HEK293 (cell line): ENCODE measurements around the gene SPINT2.
A peak's percentile ranks its signal among the peaks of the same experiment; 100 is the strongest.

ENCODE experiments used
- BCL11B ChIP-seq: fragments of 450-650 bp; formaldehyde crosslinking; IDR thresholded peaks from 2 replicates; pipeline ENCODE4 v1.5.1; 2016; ENCODE audit warnings: low read depth, missing biosample characterization, missing genetic modification characterization
- CTCF ChIP-seq: fragments of 450-650 bp; formaldehyde crosslinking; IDR thresholded peaks from 2 replicates; pipeline ENCODE4 v1.5.1; 2016; ENCODE audit warnings: missing biosample characterization, missing genetic modification characterization
- EGR2 ChIP-seq: fragments of 450-650 bp; formaldehyde crosslinking; IDR thresholded peaks from 2 replicates; pipeline ENCODE4 v1.5.1; 2016; ENCODE audit warnings: low read depth, missing biosample characterization, missing genetic modification characterization
- GLI2 ChIP-seq: fragments of 450-650 bp; formaldehyde crosslinking; IDR thresholded peaks from 2 replicates; pipeline ENCODE4; 2017; ENCODE audit warnings: missing biosample characterization, missing genetic modification characterization, low read depth, borderline replicate concordance
- KLF7 ChIP-seq: fragments of 450-650 bp; formaldehyde crosslinking; IDR thresholded peaks from 2 replicates; pipeline ENCODE4 v1.5.1; 2016; ENCODE audit warnings: missing biosample characterization, missing genetic modification characterization, borderline replicate concordance
- MEIS1 ChIP-seq: sonication (generic); formaldehyde crosslinking; IDR thresholded peaks from 2 replicates; pipeline ENCODE4 v1.8.1; 2022; ENCODE audit warnings: missing genetic modification reagents, mild to moderate bottlenecking, borderline replicate concordance
- MZF1 ChIP-seq: fragments of 450-650 bp; formaldehyde crosslinking; IDR thresholded peaks from 2 replicates; pipeline ENCODE4 v1.5.1; 2017; ENCODE audit warnings: missing biosample characterization, missing genetic modification characterization, borderline replicate concordance
- OVOL3 ChIP-seq: fragments of 450-650 bp; formaldehyde crosslinking; IDR thresholded peaks from 2 replicates; pipeline ENCODE4 v1.5.1; 2016; ENCODE audit warnings: missing biosample characterization, missing genetic modification characterization
- SP3 ChIP-seq: fragments of 450-650 bp; formaldehyde crosslinking; IDR thresholded peaks from 2 replicates; pipeline ENCODE4 v1.5.1; 2016; ENCODE audit warnings: missing biosample characterization, missing genetic modification characterization
- ZBTB11 ChIP-seq: fragments of 450-650 bp; formaldehyde crosslinking; conservative IDR thresholded peaks from 2 replicates; pipeline ENCODE4 v1.5.1; 2016; ENCODE audit warnings: low read depth, missing biosample characterization, missing genetic modification characterization
- ZFP37 ChIP-seq: fragments of 450-650 bp; formaldehyde crosslinking; IDR thresholded peaks from 2 replicates; pipeline ENCODE4 v1.5.1; 2016; ENCODE audit warnings: missing biosample characterization, missing genetic modification characterization
- ZNF146 ChIP-seq: fragments of 450-650 bp; formaldehyde crosslinking; IDR thresholded peaks from 2 replicates; pipeline ENCODE4 v1.5.1; 2016; ENCODE audit warnings: missing biosample characterization, missing genetic modification characterization
- ZNF16 ChIP-seq: fragments of 450-650 bp; formaldehyde crosslinking; IDR thresholded peaks from 2 replicates; pipeline ENCODE4 v1.5.1; 2016; ENCODE audit warnings: low read depth, missing biosample characterization, missing genetic modification characterization
- ZNF26 ChIP-seq: fragments of 450-650 bp; formaldehyde crosslinking; IDR thresholded peaks from 2 replicates; pipeline ENCODE4 v1.5.1; 2016; ENCODE audit warnings: missing biosample characterization, missing genetic modification characterization
- ZNF292 ChIP-seq: fragments of 450-650 bp; formaldehyde crosslinking; IDR thresholded peaks from 2 replicates; pipeline ENCODE4 v1.5.1; 2016; ENCODE audit warnings: low read depth, missing biosample characterization, missing genetic modification characterization, borderline replicate concordance
- ZNF416 ChIP-seq: fragments of 450-650 bp; formaldehyde crosslinking; IDR thresholded peaks from 2 replicates; pipeline ENCODE4 v1.5.1; 2016; ENCODE audit warnings: missing biosample characterization, missing genetic modification characterization
- ZNF473 ChIP-seq: fragments of 450-650 bp; formaldehyde crosslinking; IDR thresholded peaks from 2 replicates; pipeline ENCODE4 v1.5.1; 2017; ENCODE audit warnings: missing biosample characterization, missing genetic modification characterization
- ZNF513 ChIP-seq: fragments of 450-650 bp; IDR thresholded peaks from 2 replicates; pipeline ENCODE4 v1.5.1; 2018; ENCODE audit warnings: missing biosample characterization, missing genetic modification characterization
- ZNF596 ChIP-seq: fragments of 450-650 bp; IDR thresholded peaks from 2 replicates; pipeline ENCODE4 v1.5.0; 2018; ENCODE audit warnings: missing biosample characterization, mild to moderate bottlenecking, missing genetic modification characterization, moderate library complexity
- ZNF600 ChIP-seq: fragments of 450-650 bp; formaldehyde crosslinking; IDR thresholded peaks from 2 replicates; pipeline ENCODE4 v1.5.1; 2016; ENCODE audit warnings: missing biosample characterization, missing genetic modification characterization
- ZNF645 ChIP-seq: fragments of 450-650 bp; formaldehyde crosslinking; IDR thresholded peaks from 2 replicates; pipeline ENCODE4; 2016; ENCODE audit warnings: missing biosample characterization, missing genetic modification characterization
- ZNF692 ChIP-seq: fragments of 450-650 bp; formaldehyde crosslinking; IDR thresholded peaks from 2 replicates; pipeline ENCODE4 v1.5.1; 2016; ENCODE audit warnings: missing biosample characterization, missing genetic modification characterization
- ZNF785 ChIP-seq: fragments of 450-650 bp; formaldehyde crosslinking; IDR thresholded peaks from 2 replicates; pipeline ENCODE4 v1.5.1; 2016; ENCODE audit warnings: missing biosample characterization, missing genetic modification characterization
- ZNF837 ChIP-seq: fragments of 450-650 bp; formaldehyde crosslinking; IDR thresholded peaks from 2 replicates; pipeline ENCODE4 v1.5.1; 2016; ENCODE audit warnings: missing biosample characterization, missing genetic modification characterization
- ZSCAN18 ChIP-seq: fragments of 450-650 bp; formaldehyde crosslinking; IDR thresholded peaks from 2 replicates; pipeline ENCODE4 v1.5.1; 2016; ENCODE audit warnings: missing biosample characterization, missing genetic modification characterization

SPINT2 gene

GRCh38 chr19:38315657-38316476 is 51.5 kb downstream of the SPINT2 start, which contains the start of gene YIF1B (continued):
- no peak for TF ChIP-seq ZNF513 (tag by site-specific recombination)
- TF ChIP-seq ZNF416 (tag by site-specific recombination), result no peak
- TF ChIP-seq ZBTB11 (tag by site-specific recombination), result no peak
- peak; percentile 97 for TF ChIP-seq BCL11B (tag by site-specific recombination)
- 0 out of 2 replicates have a peak, but pooled peaks have one; percentile 41 for TF ChIP-seq MZF1 (tag by site-specific recombination)
- no peak for TF ChIP-seq ZNF26
- no peak for TF ChIP-seq ZNF146 (tag by site-specific recombination)
- TF ChIP-seq ZNF596, result no peak
- TF ChIP-seq ZFP37 (tag by site-specific recombination), result no peak
- TF ChIP-seq ZNF837 (tag by site-specific recombination), result no peak
- no peak for TF ChIP-seq ZSCAN18
- peak; percentile 92 for TF ChIP-seq SP3 (tag by site-specific recombination)
- peak; percentile 30; the same call in 1 of the 2 replicates for TF ChIP-seq CTCF (tag by site-specific recombination)
- TF ChIP-seq ZNF785 (tag by site-specific recombination), result no peak
- TF ChIP-seq KLF7 (tag by site-specific recombination), result peak; percentile 88; the same call in 1 of the 2 replicates
- no peak for TF ChIP-seq ZNF645 (tag by site-specific recombination)
- no peak for TF ChIP-seq ZNF473
- no peak for TF ChIP-seq MEIS1 (CRISPR knock-in tag)
- no peak for TF ChIP-seq ZNF600 (tag by site-specific recombination)
- TF ChIP-seq EGR2 (tag by site-specific recombination), result peak; percentile 54; the same call in 1 of the 2 replicates
- TF ChIP-seq ZNF292, result no peak
- TF ChIP-seq ZNF16, result no peak
- TF ChIP-seq GLI2 (tag by site-specific recombination), result no peak
- TF ChIP-seq ZNF692 (tag by site-specific recombination), result peak; percentile 56
- no peak for TF ChIP-seq OVOL3 (tag by site-specific recombination)
